SK-N-SH treated with all-trans-retinoic acid at 6 μM for 48 hours (cell line): Measurements from ENCODE around the gene ZFAND3.

Experiments
- ATAC-seq: fragments of 200-7000 bp; cut with Tn5 transposase; 3 replicates; pipeline ENCODE4 v1.9.1; 2020; ENCODE audit warnings: mild to moderate bottlenecking, moderate library complexity
- ARNTL ChIP-seq: fragments of 450-650 bp; formaldehyde crosslinking; IDR thresholded peaks from 2 replicates; pipeline ENCODE4 v1.5.0; 2020; ENCODE audit warnings: low read depth, mild to moderate bottlenecking, moderate library complexity, borderline replicate concordance
- CREB5 ChIP-seq: fragments of 250-450 bp; sonication (Bioruptor Pico); IDR thresholded peaks from 2 replicates; pipeline ENCODE4 v1.5.1; 2020; ENCODE audit warnings: low read depth, mild to moderate bottlenecking, moderate library complexity
- CSDC2 ChIP-seq: fragments of 250-450 bp; sonication (Bioruptor Pico); IDR thresholded peaks from 2 replicates; pipeline ENCODE4 v1.5.0; 2020; ENCODE audit warnings: mild to moderate bottlenecking, moderate library complexity
- CSRNP3 ChIP-seq: fragments of 250-450 bp; sonication (Bioruptor Pico); IDR thresholded peaks from 2 replicates; pipeline ENCODE4 v1.5.1; 2021; ENCODE audit warnings: mild to moderate bottlenecking, moderate library complexity
- ESRRG ChIP-seq: fragments of 250-450 bp; sonication (Bioruptor Pico); IDR thresholded peaks from 2 replicates; pipeline ENCODE4 v1.6.1; 2021; ENCODE audit warnings: mild to moderate bottlenecking
- GLIS3 ChIP-seq: fragments of 250-450 bp; sonication (Bioruptor Pico); IDR thresholded peaks from 2 replicates; pipeline ENCODE4 v1.5.0; 2020; ENCODE audit warnings: mild to moderate bottlenecking, moderate library complexity
- ISL1 ChIP-seq: fragments of 250-450 bp; sonication (Bioruptor Pico); IDR thresholded peaks from 2 replicates; pipeline ENCODE4 v2.1.2; 2022; ENCODE audit warnings: mild to moderate bottlenecking, moderate library complexity
- PATZ1 ChIP-seq: fragments of 250-450 bp; sonication (Bioruptor Pico); IDR thresholded peaks from 2 replicates; pipeline ENCODE4 v1.8.0; 2020; ENCODE audit warnings: mild to moderate bottlenecking, moderate library complexity, borderline replicate concordance
- PPARA ChIP-seq: fragments of 250-450 bp; sonication (Bioruptor Pico); IDR thresholded peaks from 2 replicates; pipeline ENCODE4 v1.5.0; 2020; ENCODE audit warnings: mild to moderate bottlenecking, borderline replicate concordance
- RARB ChIP-seq: fragments of 250-450 bp; sonication (Bioruptor Pico); IDR thresholded peaks from 2 replicates; pipeline ENCODE4 v1.8.0; 2021; ENCODE audit warnings: mild to moderate bottlenecking, moderate library complexity
- SNAI2 ChIP-seq: fragments of 250-450 bp; sonication (Bioruptor Pico); IDR thresholded peaks from 2 replicates; pipeline ENCODE4 v1.5.0; 2020; ENCODE audit warnings: mild to moderate bottlenecking, moderate library complexity
- TCF4 ChIP-seq: fragments of 250-450 bp; sonication (Bioruptor Pico); IDR thresholded peaks from 2 replicates; pipeline ENCODE4 v1.8.0; 2021; ENCODE audit warnings: mild to moderate bottlenecking, moderate library complexity, borderline replicate concordance
- TSHZ2 ChIP-seq: fragments of 250-450 bp; sonication (Bioruptor Pico); IDR thresholded peaks from 2 replicates; pipeline ENCODE4 v1.5.0; 2020; ENCODE audit warnings: mild to moderate bottlenecking, moderate library complexity
- ZC3H10 ChIP-seq: fragments of 250-450 bp; sonication (Bioruptor Pico); IDR thresholded peaks from 2 replicates; pipeline ENCODE4 v1.5.1; 2021; ENCODE audit warnings: mild to moderate bottlenecking, moderate library complexity
- ZFP3 ChIP-seq: fragments of 250-450 bp; sonication (Bioruptor Pico); IDR thresholded peaks from 2 replicates; pipeline ENCODE4 v1.5.0; 2020; ENCODE audit warnings: mild to moderate bottlenecking, moderate library complexity
- ZNF565 ChIP-seq: fragments of 450-650 bp; formaldehyde crosslinking; conservative IDR thresholded peaks from 2 replicates; pipeline ENCODE4 v1.5.0; 2020; ENCODE audit warnings: low read depth, mild to moderate bottlenecking, moderate library complexity
- ZNF70 ChIP-seq: fragments of 450-650 bp; formaldehyde crosslinking; IDR thresholded peaks from 2 replicates; pipeline ENCODE4 v1.5.0; 2020; ENCODE audit warnings: mild to moderate bottlenecking, moderate library complexity
- ZNF8 ChIP-seq: fragments of 450-650 bp; formaldehyde crosslinking; IDR thresholded peaks from 2 replicates; pipeline ENCODE4 v1.5.0; 2020; ENCODE audit warnings: mild to moderate bottlenecking, moderate library complexity

The ZFAND3 gene

GRCh38 chr6:38187811-38188590 is 368.5 kb downstream of the ZFAND3 start:
- no peak for ATAC-seq
- TF ChIP-seq TSHZ2 (CRISPR knock-in tag) (no peak), GLIS3 (CRISPR knock-in tag) (no peak), ZC3H10 (CRISPR knock-in tag) (no peak), ZFP3 (CRISPR knock-in tag) (no peak), TCF4 (no peak), CSDC2 (no peak)

- TF ChIP-seq ISL1 (no peak), CSRNP3 (CRISPR knock-in tag) (no peak), TSHZ2 (CRISPR knock-in tag) (no peak), PATZ1 (CRISPR knock-in tag) (no peak)
- ATAC-seq = no peak
Observed at GRCh38 chr6:38188677-38189335, 369.3 kb downstream of the ZFAND3 start.

GRCh38 chr6:38191418-38191817 is 371.9 kb downstream of the ZFAND3 start:
- ATAC-seq = no peak
- TF ChIP-seq PPARA = no peak
- no peak for TF ChIP-seq CSDC2
- TF ChIP-seq RARB (CRISPR knock-in tag) = no peak
- no peak for TF ChIP-seq GLIS3 (CRISPR knock-in tag)
- TF ChIP-seq SNAI2 = no peak
- no peak for TF ChIP-seq ESRRG
- TF ChIP-seq PATZ1 (CRISPR knock-in tag) = no peak
- no peak for TF ChIP-seq ZNF8
- TF ChIP-seq TCF4 = no peak

GRCh38 chr6:38192011-38192410 is 372.5 kb downstream of the ZFAND3 start:
- no peak for ATAC-seq
- no peak for TF ChIP-seq ARNTL (CRISPR knock-in tag)
- no peak for TF ChIP-seq TCF4
- no peak for TF ChIP-seq ZNF8
- no peak for TF ChIP-seq ZNF70 (CRISPR knock-in tag)
- TF ChIP-seq PPARA = no peak
- TF ChIP-seq PATZ1 (CRISPR knock-in tag) = no peak
- no peak for TF ChIP-seq RARB (CRISPR knock-in tag)
- no peak for TF ChIP-seq CREB5 (CRISPR knock-in tag)
- no peak for TF ChIP-seq CSRNP3 (CRISPR knock-in tag)
- no peak for TF ChIP-seq ZNF565 (CRISPR knock-in tag)
